Prostate gland (tissue), 2 donors: ENCODE data around the gene PHACTR2.

ENCODE experiments used
- POLR2A ChIP-seq: fragments of 450-650 bp; IDR thresholded peaks from one replicate; pipeline ENCODE4 v1.6.1; 2016; ENCODE audit warnings: antibody characterized with exemption, mild to moderate bottlenecking
- POLR2AphosphoS5 ChIP-seq: sonication (generic); formaldehyde crosslinking; IDR thresholded peaks from one replicate; pipeline ENCODE4 v1.6.1; 2017; ENCODE audit warnings: antibody characterized with exemption
- TF ChIP-seq, protein P1 (sequence below), 4 experiments: fragments of 200-600 bp in 2 of 4; fragments of 450-650 bp in 2 of 4; sonication (generic) in 2 of 4; IDR thresholded peaks; 1 replicate in 3 of 4; 2 replicates in 1 of 4; pipeline ENCODE4 v1.5.1; 2016 to 2019; ENCODE audit warnings: antibody characterized with exemption in 4 of 4, mild to moderate bottlenecking in 2 of 4, moderate library complexity in 2 of 4

DNA sequence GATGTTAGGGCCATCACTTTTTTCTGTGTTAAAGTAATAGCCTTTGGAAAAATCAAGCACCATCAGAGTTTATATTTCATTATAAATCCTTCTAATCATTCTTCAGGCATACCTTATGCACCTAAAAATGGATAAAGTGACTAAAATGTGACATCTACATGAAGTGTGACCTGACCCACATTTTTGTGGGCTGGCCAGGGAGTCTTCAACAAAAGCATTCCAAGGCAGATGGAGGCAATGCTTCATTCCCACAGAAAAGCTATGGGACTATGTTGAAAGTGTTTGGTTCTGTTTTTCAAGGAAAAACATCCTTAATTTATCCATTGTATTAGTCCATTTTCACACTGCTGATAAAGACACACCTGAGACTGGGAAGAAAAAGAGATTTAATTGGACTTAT is 106.6 kb downstream of the PHACTR2 start:
- TF ChIP-seq, protein P1, sequence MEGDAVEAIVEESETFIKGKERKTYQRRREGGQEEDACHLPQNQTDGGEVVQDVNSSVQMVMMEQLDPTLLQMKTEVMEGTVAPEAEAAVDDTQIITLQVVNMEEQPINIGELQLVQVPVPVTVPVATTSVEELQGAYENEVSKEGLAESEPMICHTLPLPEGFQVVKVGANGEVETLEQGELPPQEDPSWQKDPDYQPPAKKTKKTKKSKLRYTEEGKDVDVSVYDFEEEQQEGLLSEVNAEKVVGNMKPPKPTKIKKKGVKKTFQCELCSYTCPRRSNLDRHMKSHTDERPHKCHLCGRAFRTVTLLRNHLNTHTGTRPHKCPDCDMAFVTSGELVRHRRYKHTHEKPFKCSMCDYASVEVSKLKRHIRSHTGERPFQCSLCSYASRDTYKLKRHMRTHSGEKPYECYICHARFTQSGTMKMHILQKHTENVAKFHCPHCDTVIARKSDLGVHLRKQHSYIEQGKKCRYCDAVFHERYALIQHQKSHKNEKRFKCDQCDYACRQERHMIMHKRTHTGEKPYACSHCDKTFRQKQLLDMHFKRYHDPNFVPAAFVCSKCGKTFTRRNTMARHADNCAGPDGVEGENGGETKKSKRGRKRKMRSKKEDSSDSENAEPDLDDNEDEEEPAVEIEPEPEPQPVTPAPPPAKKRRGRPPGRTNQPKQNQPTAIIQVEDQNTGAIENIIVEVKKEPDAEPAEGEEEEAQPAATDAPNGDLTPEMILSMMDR (IDR thresholded peaks at IDR 0.05): no peak
- no peak for TF ChIP-seq POLR2AphosphoS5
- no peak for TF ChIP-seq POLR2A
